ENCODE results near the gene LDAH. TPM values are rescaled to one million over a fixed set of nuclear protein-coding genes. Genes with fewer than 3 reads are reported as not detected.

The LDAH gene
- total RNA-seq, 1 experiment from 2014 or later, result 15.2 TPM

- H3K56ac ChIP-seq (ENCODE audit: insufficient read length, low read depth, low read length), result no peak overlapping the region
- H3K27me3 Mint-ChIP-seq (ENCODE audit: low read depth), result peaks cover 41% of the 10 kb centered on the region
- no peak overlapping the region for H3K4me3 Mint-ChIP-seq
- no CpG with 5 or more reads among the region's 11 CpGs for WGBS (ENCODE audit: extremely low coverage, insufficient read length, low lambda C conversion rate)
- H4K8ac ChIP-seq (replicated peaks; ENCODE audit: insufficient read length, low read depth, low read length), result no peak overlapping the region
- H3K14ac ChIP-seq (ENCODE audit: insufficient read depth, low read length), result no peak overlapping the region
- H2BK120ac ChIP-seq (ENCODE audit: low read depth, low read length, poor library complexity, severe bottlenecking), result no peak overlapping the region
- H3K27me3 ChIP-seq (ENCODE audit: insufficient read depth, low read length), result no peaks in the 10 kb centered on the region
- no peak overlapping the region for H3K27ac ChIP-seq (ENCODE audit: insufficient read length, low read depth, low read length)
- H3K4me2 ChIP-seq (ENCODE audit: insufficient read depth, insufficient read length, low read length), result no peak overlapping the region
- peaks cover 5% of the 10 kb centered on the region for H3K23me2 ChIP-seq (ENCODE audit: insufficient read length, low read depth, low read length, poor library complexity, severe bottlenecking)
- no peak overlapping the region for H3K23ac ChIP-seq (ENCODE audit: insufficient read length, low read depth, low read length)
- no peak overlapping the region for H4K5ac ChIP-seq (ENCODE audit: insufficient read length, low read depth, low read length)
- H2BK20ac ChIP-seq (ENCODE audit: low read depth, low read length, poor library complexity, severe bottlenecking), result no peak overlapping the region
- H3K4me1 Mint-ChIP-seq, result peaks cover 29 to 37% of the 10 kb centered on the region in 2 experiments
- H2AK5ac ChIP-seq (ENCODE audit: insufficient read length, low read length), result no peak overlapping the region
- no peak overlapping the region for H2AFZ ChIP-seq (ENCODE audit: low read length)
- H3K4me1 ChIP-seq (ENCODE audit: insufficient read depth, low read length), result no peaks in the 10 kb centered on the region; the same call in 1 of the 2 replicates
- DNase-seq, result no peak
- no peak overlapping the region for H3K9ac ChIP-seq (ENCODE audit: extremely low read depth, insufficient read length, low read length)
- no peaks in the 10 kb centered on the region for H3K9me3 ChIP-seq (ENCODE audit: control insufficient read depth, low read depth, low read length)
- H4K20me1 ChIP-seq (ENCODE audit: control insufficient read depth, insufficient read depth, insufficient read length), result no peaks in the 10 kb centered on the region
- H3K27ac Mint-ChIP-seq, result no peak overlapping the region; a peak in 1 of 7 replicates
- no peak overlapping the region for H2BK15ac ChIP-seq (ENCODE audit: low read depth, low read length)
- no peak overlapping the region for H3K4ac ChIP-seq (ENCODE audit: low read depth, low read length)
- H4K91ac ChIP-seq (ENCODE audit: insufficient read length, low read depth, low read length), result no peak overlapping the region
- H2BK5ac ChIP-seq (ENCODE audit: insufficient read length, low read length), result no peak overlapping the region
- no peak overlapping the region for H3T11ph ChIP-seq (ENCODE audit: low read length)
- no peaks in the 10 kb centered on the region for H3K9me3 Mint-ChIP-seq
- H3K79me2 ChIP-seq (ENCODE audit: insufficient read depth, low read length), result no peaks in the 10 kb centered on the region
- no peaks in the 10 kb centered on the region; a peak in 1 of 7 replicates for H3K36me3 Mint-ChIP-seq (ENCODE audit: insufficient read depth in 1 of 3, low read depth in 3 of 3)
- TF ChIP-seq CTCF (conservative IDR thresholded peaks at IDR 0.05), result no peak
- no peak overlapping the region for H2BK12ac ChIP-seq (ENCODE audit: insufficient read length, low read depth, low read length)
- no peaks in the 10 kb centered on the region for H3K79me1 ChIP-seq (ENCODE audit: insufficient read depth, low read depth, low read length, poor library complexity, severe bottlenecking)
- H3K18ac ChIP-seq (ENCODE audit: insufficient read length, low read depth, low read length), result no peak overlapping the region
These were observed 170.0 kb downstream of the LDAH start for GRCh38 chr2:20652673-20653575.
